T-cell (primary cell): ENCODE data around the gene RERG. TPM values are rescaled to one million over a fixed set of nuclear protein-coding genes. Genes with fewer than 3 reads are reported as not detected.

Source experiments
- ATAC-seq, 4 experiments: fragments of 200-7000 bp in 3 of 4; fragments of 150-1000 bp in 1 of 4; cut with Tn5 transposase; replicated peaks in 1 of 4; 1 replicate in 3 of 4; 2 replicates in 1 of 4; pipeline ENCODE4 v1.10.0; 2021; ENCODE audit warnings: moderate library complexity in 3 of 4, mild to moderate bottlenecking in 2 of 4, moderate number of reproducible peaks in 1 of 4
- CTCF ChIA-PET, 2 donors: fragments of 300-600 bp; sonication (Branson Sonifier 250); formaldehyde crosslinking; loops; one replicate each; lab custom pipeline; 2022; ENCODE audit warnings: antibody characterized with exemption in 2 of 2; lab: Charles Lee
- POLR2A ChIA-PET, 2 donors: fragments of 300-600 bp; sonication (Branson Sonifier 250); formaldehyde crosslinking; loops; one replicate each; lab custom pipeline; 2022; ENCODE audit warnings: antibody characterized with exemption in 2 of 2; lab: Charles Lee
- DNase-seq, 35 experiments: peaks; one replicate each; pipeline versions ENCODE4 v3.0.0 to v3.0.0-alpha.2; 2013 to 2023
- H3K27ac ChIP-seq: one replicate; pipeline ENCODE4 v1.5.1; 2013; ENCODE audit warnings: low read length
- H3K27me3 ChIP-seq, 2 experiments: replicated peaks in 1 of 2; 1 replicate in 1 of 2; 2 replicates in 1 of 2; pipeline versions ENCODE4 v1.6.1 to v1.7.0; 2013; ENCODE audit warnings: low read length in 1 of 2, mixed read lengths in 1 of 2; ENCODE audit not compliant: control insufficient read depth in 2 of 2, insufficient read depth in 2 of 2; ENCODE audit errors: extremely low read depth in 1 of 2
- H3K36me3 ChIP-seq, 2 donors: 1 replicate in 1 of 2; 2 replicates in 1 of 2; pipeline versions ENCODE4 v1.6.1 to v1.7.0; 2013; ENCODE audit warnings: low read length in 1 of 2; ENCODE audit not compliant: control insufficient read depth in 2 of 2, insufficient read depth in 1 of 2; ENCODE audit errors: extremely low read depth in 1 of 2
- H3K4me1 ChIP-seq, 2 experiments: 1 replicate in 1 of 2; 2 replicates in 1 of 2; pipeline versions ENCODE4 v1.6.1 to v1.7.0; 2013; ENCODE audit warnings: low read length in 2 of 2, mixed read lengths in 1 of 2; ENCODE audit not compliant: insufficient read depth in 2 of 2, control insufficient read depth in 1 of 2; ENCODE audit errors: extremely low read depth in 1 of 2
- H3K4me3 ChIP-seq, 2 donors: 1 replicate in 1 of 2; 2 replicates in 1 of 2; pipeline versions ENCODE4 v1.5.1 to v1.7.0; 2013; ENCODE audit warnings: mild to moderate bottlenecking in 2 of 2, low read length in 1 of 2, moderate library complexity in 1 of 2; ENCODE audit not compliant: control insufficient read depth in 1 of 2; ENCODE audit errors: extremely low read depth in 1 of 2
- H3K9me3 ChIP-seq: 2 replicates; pipeline ENCODE4 v1.7.0; 2013
- H3K27ac Mint-ChIP-seq, 2 donors: one replicate each; pipeline ENCODE4 v1.8.0; 2020 to 2021; ENCODE audit warnings: mild to moderate bottlenecking in 2 of 2, mixed read lengths in 2 of 2
- H3K27me3 Mint-ChIP-seq, 2 donors: one replicate each; pipeline ENCODE4 v1.8.0; 2021 to 2022; ENCODE audit warnings: mixed read lengths in 2 of 2
- H3K36me3 Mint-ChIP-seq: one replicate; pipeline ENCODE4 v1.8.0; 2021; ENCODE audit warnings: mixed read lengths
- H3K4me1 Mint-ChIP-seq, 3 donors: one replicate each; pipeline ENCODE4 v1.8.0; 2020 to 2022; ENCODE audit warnings: mixed read lengths in 3 of 3, mild to moderate bottlenecking in 1 of 3
- H3K4me3 Mint-ChIP-seq, 3 donors: one replicate each; pipeline ENCODE4 v1.8.0; 2020 to 2022; ENCODE audit warnings: mild to moderate bottlenecking in 3 of 3, mixed read lengths in 3 of 3, moderate library complexity in 3 of 3
- H3K9me3 Mint-ChIP-seq, 3 donors: one replicate each; pipeline ENCODE4 v1.8.0; 2020 to 2022; ENCODE audit warnings: mixed read lengths in 3 of 3
- WGBS: methylation state at CpG from one replicate; pipeline ENCODE4 v1.1.5; 2013; ENCODE audit warnings: missing lambda C conversion rate; ENCODE audit not compliant: insufficient coverage; 5-methylcytosine and 5-hydroxymethylcytosine counted together
- total RNA-seq, 35 experiments: library from RNA in 6 of 35; stranded (reverse) in 6 of 35; fragments of 120-200 nt in 1 of 35; gene quantifications; one replicate each; pipeline versions ENCODE4 v1.2.1 to v1.2.4 and lab custom pipeline; 2013 to 2026

Gene RERG
- total RNA-seq, 5 donors from 2014 or later (not counting 1 experiment from before 2014, with no cell fraction given) = 0.20 to 0.60 TPM; not detected in 3

- H3K9me3 Mint-ChIP-seq = no peaks in the 10 kb centered on the region
- DNase-seq = no peak
- H3K4me3 ChIP-seq = no peak overlapping the region
- H3K4me1 Mint-ChIP-seq = no peaks in the 10 kb centered on the region
- CTCF ChIA-PET = no interaction called here
- peaks cover 8 to 23% of the 10 kb centered on the region in 2 donors for H3K27me3 Mint-ChIP-seq
- no peak overlapping the region for H3K27ac Mint-ChIP-seq
- no peaks in the 10 kb centered on the region for H3K4me1 ChIP-seq
- no peaks in the 10 kb centered on the region for H3K27me3 ChIP-seq
- POLR2A ChIA-PET = interaction anchor here in 1 of 2 donors (0.6 kb wide), 1 partner anchor 33 kb away, joined by 4 read pairs; no protein-coding TSS in a partner anchor
- H3K36me3 ChIP-seq = no peaks in the 10 kb centered on the region
- WGBS = no CpG with 5 or more reads among the region's 3 CpGs
- H3K36me3 Mint-ChIP-seq = no peaks in the 10 kb centered on the region
- no peak overlapping the region for H3K27ac ChIP-seq
- no peak for ATAC-seq
- H3K9me3 ChIP-seq = no peaks in the 10 kb centered on the region
- H3K4me3 Mint-ChIP-seq = no peak overlapping the region
Observed at GRCh38 chr12:15196678-15197505, 24.3 kb downstream of the RERG start.

GRCh38 chr12:15196221-15196620, 25.0 kb downstream of the RERG start:
- ChIA-PET POLR2A (no interaction called here), CTCF (no interaction called here)
- Histone ChIP-seq H3K4me3 (no peak overlapping the region), H3K36me3 (no peaks in the 10 kb centered on the region), H3K9me3 (no peaks in the 10 kb centered on the region), H3K4me1 (no peaks in the 10 kb centered on the region), H3K27me3 (no peaks in the 10 kb centered on the region), H3K27ac (no peak overlapping the region)
- no peaks in the 10 kb centered on the region for H3K4me1 Mint-ChIP-seq
- H3K4me3 Mint-ChIP-seq = no peak overlapping the region
- H3K27me3 Mint-ChIP-seq = peaks cover 8 to 23% of the 10 kb centered on the region in 2 donors
- ATAC-seq (no peak), DNase-seq (no peak)
- WGBS = 17% methylated on average over 1 of the region's 3 CpGs
- no peaks in the 10 kb centered on the region for H3K9me3 Mint-ChIP-seq
- no peak overlapping the region for H3K27ac Mint-ChIP-seq
- no peaks in the 10 kb centered on the region for H3K36me3 Mint-ChIP-seq

GRCh38 chr12:15194456-15195368, 26.5 kb downstream of the RERG start:
- Mint-ChIP-seq H3K9me3 (no peaks in the 10 kb centered on the region), H3K27ac (no peak overlapping the region), H3K36me3 (no peaks in the 10 kb centered on the region), H3K27me3 (peaks cover 8 to 23% of the 10 kb centered on the region in 2 donors), H3K4me1 (no peaks in the 10 kb centered on the region), H3K4me3 (no peak overlapping the region)
- Histone ChIP-seq H3K36me3 (no peaks in the 10 kb centered on the region), H3K27me3 (no peaks in the 10 kb centered on the region), H3K27ac (no peak overlapping the region), H3K4me1 (no peaks in the 10 kb centered on the region), H3K9me3 (no peaks in the 10 kb centered on the region), H3K4me3 (no peak overlapping the region)
- no peak for DNase-seq
- ChIA-PET POLR2A (interaction anchor here in 1 of 2 donors (0.6 kb wide), 1 partner anchor 957 kb away, joined by 3 read pairs; no protein-coding TSS in a partner anchor), CTCF (no interaction called here)
- no peak for ATAC-seq
- WGBS = 70% methylated on average over 2 of the region's 6 CpGs

GRCh38 chr12:15193946-15194345, 27.3 kb downstream of the RERG start:
- Mint-ChIP-seq H3K27ac (no peak overlapping the region), H3K9me3 (no peaks in the 10 kb centered on the region), H3K36me3 (no peaks in the 10 kb centered on the region), H3K4me3 (no peak overlapping the region), H3K27me3 (peaks cover 8 to 21% of the 10 kb centered on the region in 2 donors), H3K4me1 (no peaks in the 10 kb centered on the region)
- no peaks in the 10 kb centered on the region for H3K9me3 ChIP-seq
- DNase-seq = no peak
- WGBS = no CpG with 5 or more reads among the region's 3 CpGs
- no peak overlapping the region for H3K4me3 ChIP-seq
- H3K36me3 ChIP-seq = no peaks in the 10 kb centered on the region
- CTCF ChIA-PET = no interaction called here
- POLR2A ChIA-PET = interaction anchor here in 1 of 2 donors (0.6 kb wide), 1 partner anchor 957 kb away, joined by 3 read pairs; no protein-coding TSS in a partner anchor
- no peaks in the 10 kb centered on the region for H3K27me3 ChIP-seq
- no peak overlapping the region for H3K27ac ChIP-seq
- H3K4me1 ChIP-seq = no peaks in the 10 kb centered on the region
- no peak for ATAC-seq

- ChIA-PET CTCF (no interaction called here), POLR2A (no interaction called here)
- Mint-ChIP-seq H3K36me3 (no peaks in the 10 kb centered on the region), H3K27me3 (peaks cover 6 to 15% of the 10 kb centered on the region in 2 donors), H3K27ac (no peak overlapping the region), H3K4me1 (no peaks in the 10 kb centered on the region), H3K4me3 (no peak overlapping the region), H3K9me3 (no peaks in the 10 kb centered on the region)
- no peak for ATAC-seq
- Histone ChIP-seq H3K9me3 (no peaks in the 10 kb centered on the region), H3K27me3 (no peaks in the 10 kb centered on the region), H3K4me3 (no peak overlapping the region), H3K36me3 (no peaks in the 10 kb centered on the region), H3K4me1 (no peaks in the 10 kb centered on the region), H3K27ac (no peak overlapping the region)
- no peak for DNase-seq
- no CpG with 5 or more reads among the region's 3 CpGs for WGBS
Observed at GRCh38 chr12:15192720-15193119, 28.5 kb downstream of the RERG start.

- Mint-ChIP-seq H3K4me3 (no peak overlapping the region), H3K36me3 (no peaks in the 10 kb centered on the region), H3K27me3 (peaks cover 7 to 8% of the 10 kb centered on the region in 2 donors), H3K27ac (no peak overlapping the region), H3K9me3 (no peaks in the 10 kb centered on the region), H3K4me1 (no peaks in the 10 kb centered on the region)
- WGBS = 60% methylated on average over 1 of the region's 3 CpGs
- Histone ChIP-seq H3K4me3 (no peak overlapping the region), H3K27me3 (no peaks in the 10 kb centered on the region), H3K36me3 (no peaks in the 10 kb centered on the region), H3K4me1 (no peaks in the 10 kb centered on the region), H3K27ac (no peak overlapping the region), H3K9me3 (no peaks in the 10 kb centered on the region)
- ChIA-PET CTCF (interaction anchor here (0.7 kb wide), 2 partner anchors 10 to 494 kb away, joined by 5 read pairs; no protein-coding TSS in a partner anchor), POLR2A (no interaction called here)
- ATAC-seq = no peak
- DNase-seq = no peak
Observed at GRCh38 chr12:15188127-15188526, 33.1 kb downstream of the RERG start.
